ENCODE results near the gene WHRN.

WHRN gene

DNA sequence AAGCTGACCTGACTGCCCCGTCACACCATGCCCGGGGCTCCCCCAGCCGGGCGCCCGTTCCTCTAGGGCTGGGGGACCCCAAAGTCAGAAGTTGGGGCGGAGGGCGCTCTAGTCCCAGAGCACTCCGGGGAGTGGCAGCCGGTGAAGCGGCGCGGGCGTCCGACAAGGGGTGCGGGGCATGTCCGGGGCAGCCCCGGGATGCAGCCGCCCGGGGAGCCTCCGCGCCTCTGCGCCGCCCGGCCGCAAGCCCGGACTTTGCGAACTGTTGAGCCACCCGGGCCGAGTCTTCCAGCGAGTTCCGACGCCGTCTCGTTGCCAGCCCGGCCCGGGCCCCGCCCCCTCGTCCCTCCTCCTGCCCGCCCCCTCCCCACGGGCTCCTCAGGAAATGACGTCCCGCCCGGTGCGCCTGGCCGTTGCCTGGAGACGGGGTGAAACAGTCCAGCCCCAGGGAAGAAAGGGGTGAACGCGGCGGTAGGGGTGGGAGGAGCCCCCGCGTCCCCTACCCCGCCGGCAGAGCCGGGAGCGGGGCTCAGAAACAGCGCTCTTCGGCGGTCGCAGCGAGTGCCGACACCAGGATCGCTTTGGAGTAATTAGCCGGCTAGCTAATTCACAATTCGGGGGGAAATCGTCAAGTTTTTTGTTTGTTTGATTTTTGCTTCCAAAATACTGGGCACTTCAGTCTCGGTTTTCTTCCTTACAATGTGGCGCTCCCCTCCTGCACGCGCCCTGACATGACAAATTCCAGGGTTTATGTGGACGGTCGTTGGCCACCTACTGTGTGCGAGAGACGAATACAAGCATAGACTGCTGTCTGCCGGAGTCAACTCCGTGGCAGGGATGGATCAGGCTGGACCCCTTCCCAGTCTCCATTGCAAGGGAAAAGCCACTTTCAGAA is at the start of gene WHRN:
TSS of gene WHRN (minus strand) at position 287 of the 895 bp plus-strand sequence. CDS start 672 bp downstream, outside the sequence.
- DNase-seq (ENCODE audit: low read depth in 2 of 2) = peak; percentile 83 to 89

- DNase-seq (ENCODE audit: low read depth in 2 of 2) = no peak
Observed at GRCh38 chr9:114553202-114553601, 47.9 kb upstream of the WHRN start.

DNA sequence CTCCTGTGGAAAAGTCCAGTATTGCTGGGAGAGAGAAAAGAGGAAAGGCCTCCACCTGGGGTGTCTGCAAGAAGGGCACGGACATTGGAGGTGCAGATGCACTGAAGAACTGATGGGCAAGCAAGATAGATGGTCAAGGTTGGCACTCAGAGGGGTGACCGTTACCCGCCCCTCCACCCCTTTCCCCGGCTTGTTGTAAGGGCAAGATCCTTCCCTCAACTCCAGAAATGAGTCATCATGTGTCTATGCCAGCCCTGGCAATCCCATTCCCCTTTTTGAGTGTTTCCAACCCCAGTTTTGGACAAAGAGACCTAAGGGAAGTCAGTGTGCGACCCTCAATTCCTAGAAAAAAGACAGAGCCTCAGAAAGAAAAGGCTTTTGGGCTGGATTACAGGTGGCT is 47.4 kb upstream of the WHRN start:
- no peak for DNase-seq (ENCODE audit: low read depth in 2 of 2)

GRCh38 chr9:114551750-114552685 is 46.7 kb upstream of the WHRN start:
- no peak for DNase-seq (ENCODE audit: low read depth in 2 of 2)

- DNase-seq (ENCODE audit: low read depth in 2 of 2) = no peak
Observed at GRCh38 chr9:114549697-114550330, 44.5 kb upstream of the WHRN start.

- no peak for DNase-seq (ENCODE audit: low read depth in 2 of 2)
Observed at GRCh38 chr9:114546851-114547250, 41.6 kb upstream of the WHRN start.

- no peak for DNase-seq (ENCODE audit: low read depth in 2 of 2)
Observed at GRCh38 chr9:114545055-114545454, 39.8 kb upstream of the WHRN start.

DNA sequence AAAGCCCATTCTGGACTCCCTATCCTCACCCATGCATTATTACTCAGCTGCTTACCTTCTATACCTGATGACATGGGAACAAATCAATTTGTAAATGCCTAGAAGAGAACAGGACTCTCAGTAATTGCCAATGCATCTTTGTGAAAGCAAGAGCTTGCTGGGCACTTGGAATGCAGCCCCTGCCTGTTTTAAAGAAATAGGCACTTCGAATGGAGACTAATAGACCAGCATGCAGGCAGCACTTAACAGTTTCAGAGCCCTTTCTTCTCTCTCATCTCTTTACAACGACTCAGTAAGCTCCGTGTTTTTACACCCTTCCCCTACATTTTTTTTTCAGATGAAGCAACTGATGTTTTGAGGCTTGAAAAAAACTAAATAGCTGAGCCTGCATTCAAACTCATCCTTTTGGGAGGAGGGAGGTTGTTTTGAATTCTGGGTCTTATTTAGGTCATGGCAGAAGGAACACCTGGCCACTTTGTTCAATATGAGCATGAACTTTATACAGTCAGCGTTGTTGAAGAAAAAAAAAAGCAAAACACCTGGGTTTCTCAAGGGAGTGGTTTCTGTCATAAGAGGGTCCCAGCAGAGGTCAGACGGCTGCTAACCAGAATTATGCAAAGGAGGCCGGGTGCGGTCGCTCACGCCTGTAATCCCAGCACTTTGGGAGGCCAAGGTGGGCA is 34.6 kb upstream of the WHRN start:
- DNase-seq (ENCODE audit: low read depth in 2 of 2) = no peak

- DNase-seq (ENCODE audit: low read depth in 2 of 2) = no peak
Observed at GRCh38 chr9:114538241-114538640, 33.0 kb upstream of the WHRN start.

DNA sequence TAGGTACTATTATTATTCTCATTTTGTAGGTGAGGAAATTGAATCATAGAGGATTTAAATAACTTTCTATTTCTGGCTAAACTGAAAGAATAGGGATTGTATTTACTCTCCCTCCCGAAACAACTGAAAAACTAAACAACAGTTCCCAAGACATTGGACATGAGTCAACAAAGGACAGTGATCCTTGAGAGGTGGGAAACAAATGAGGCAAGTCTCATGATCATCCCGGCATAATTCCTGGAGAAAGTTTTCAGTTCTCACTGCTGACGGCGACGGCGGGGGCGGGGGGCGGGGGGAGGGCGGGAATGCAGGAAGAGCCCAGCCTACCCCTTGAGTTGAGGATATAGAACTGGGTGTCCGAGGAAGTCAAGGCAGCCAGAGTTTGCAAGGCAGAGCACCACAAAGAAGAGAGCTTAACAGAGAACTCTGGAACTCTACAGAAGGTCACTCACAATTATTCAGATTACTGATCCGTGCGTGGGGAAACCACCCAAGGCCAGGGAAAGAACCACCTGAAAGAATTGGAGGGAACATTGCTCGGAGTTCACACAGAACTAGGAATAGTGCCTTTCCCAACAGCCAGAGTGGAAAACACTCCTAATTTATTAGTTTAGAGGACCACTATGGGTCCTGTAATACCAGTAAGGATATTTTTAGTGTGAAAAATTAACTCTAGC is 27.4 kb upstream of the WHRN start:
- DNase-seq (ENCODE audit: low read depth in 2 of 2) = no peak

DNA sequence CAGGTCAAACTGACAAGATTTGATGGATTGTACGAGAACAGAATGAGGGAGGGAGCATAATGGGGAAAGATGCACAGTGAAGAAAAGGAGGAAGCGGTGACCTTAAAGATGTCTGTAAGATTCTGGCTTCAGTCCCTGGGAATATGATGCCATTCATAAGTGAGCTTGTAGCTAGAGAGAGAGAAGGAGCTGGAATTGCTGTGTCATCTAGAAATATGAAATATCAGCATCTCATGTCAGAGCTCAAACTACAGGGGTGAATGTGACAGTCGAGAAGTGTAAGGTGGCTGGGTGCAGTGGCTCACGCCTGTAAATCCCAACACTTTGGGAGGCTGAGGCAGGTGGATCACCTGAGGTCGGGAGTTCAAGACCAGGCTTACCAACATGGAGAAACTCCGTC is 24.0 kb upstream of the WHRN start:
- no peak for DNase-seq (ENCODE audit: low read depth in 2 of 2)

DNA sequence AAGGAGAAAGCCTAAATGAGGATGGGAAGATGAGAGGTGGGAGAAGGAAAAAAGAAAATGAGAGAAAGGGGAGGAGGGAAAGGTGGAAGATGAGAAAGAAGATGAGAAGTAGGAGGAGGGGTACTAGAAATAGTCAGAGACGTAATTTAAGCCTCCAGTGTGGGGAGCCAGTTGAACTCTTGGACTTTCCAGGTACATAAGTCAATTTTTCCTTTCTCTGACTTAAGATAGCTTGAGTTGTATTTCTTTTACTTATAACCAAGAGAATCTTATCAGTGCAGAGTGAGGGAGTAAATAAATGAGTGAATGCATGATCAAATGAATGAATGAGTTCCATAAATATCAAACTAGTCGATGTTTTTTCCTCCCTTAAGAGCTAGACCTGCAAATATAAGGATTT is 21.5 kb upstream of the WHRN start:
- no peak for DNase-seq (ENCODE audit: low read depth in 2 of 2)

- DNase-seq (ENCODE audit: low read depth in 2 of 2) = no peak
Observed at GRCh38 chr9:114525513-114525912, 20.2 kb upstream of the WHRN start.

DNA sequence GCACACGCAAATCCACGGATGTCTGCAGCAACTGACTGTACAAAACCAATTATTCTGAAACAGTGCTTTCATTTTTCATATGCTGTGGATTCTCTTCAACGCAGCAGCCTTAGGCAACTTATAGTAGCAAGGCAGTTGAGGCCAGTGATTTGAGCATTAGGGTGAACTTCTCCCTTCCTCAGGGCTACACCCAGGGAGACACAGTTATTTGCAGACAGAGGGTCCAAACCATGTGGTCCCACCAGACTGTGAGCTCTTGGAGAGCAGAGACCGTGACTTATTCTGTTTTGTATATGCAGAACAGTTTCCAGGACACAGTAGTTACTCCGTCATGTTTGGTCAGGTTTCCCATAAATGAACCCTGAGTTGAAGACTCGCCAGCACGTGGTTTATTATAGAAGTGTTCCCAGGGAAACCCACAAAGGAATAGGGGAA is 19.0 kb upstream of the WHRN start:
- no peak for DNase-seq (ENCODE audit: low read depth in 2 of 2)

DNA sequence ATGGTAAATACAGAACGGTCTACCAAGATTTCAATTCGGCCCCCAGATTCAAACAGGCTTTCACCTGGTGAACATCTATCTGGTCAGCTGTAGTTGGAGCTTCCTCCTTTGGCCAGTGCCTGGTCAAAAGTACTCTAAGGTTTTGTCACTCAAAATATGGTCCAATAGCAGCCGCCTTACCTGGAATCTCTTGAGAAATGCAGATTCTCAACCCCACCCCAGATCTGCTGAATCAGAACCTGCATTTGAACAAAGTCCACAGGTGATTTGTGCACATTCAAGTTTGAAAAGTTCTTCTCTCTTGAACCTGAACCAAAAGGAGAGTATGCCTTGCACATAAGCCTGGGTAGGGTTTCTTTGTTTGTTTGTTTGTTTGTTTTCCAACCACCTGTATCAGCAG is 17.6 kb upstream of the WHRN start:
- no peak for DNase-seq (ENCODE audit: low read depth in 2 of 2)

GRCh38 chr9:114522286-114522685 is 17.0 kb upstream of the WHRN start:
- DNase-seq (ENCODE audit: low read depth in 2 of 2) = no peak

- DNase-seq (ENCODE audit: low read depth in 2 of 2) = no peak
Observed at GRCh38 chr9:114521846-114522245, 16.6 kb upstream of the WHRN start.

DNA sequence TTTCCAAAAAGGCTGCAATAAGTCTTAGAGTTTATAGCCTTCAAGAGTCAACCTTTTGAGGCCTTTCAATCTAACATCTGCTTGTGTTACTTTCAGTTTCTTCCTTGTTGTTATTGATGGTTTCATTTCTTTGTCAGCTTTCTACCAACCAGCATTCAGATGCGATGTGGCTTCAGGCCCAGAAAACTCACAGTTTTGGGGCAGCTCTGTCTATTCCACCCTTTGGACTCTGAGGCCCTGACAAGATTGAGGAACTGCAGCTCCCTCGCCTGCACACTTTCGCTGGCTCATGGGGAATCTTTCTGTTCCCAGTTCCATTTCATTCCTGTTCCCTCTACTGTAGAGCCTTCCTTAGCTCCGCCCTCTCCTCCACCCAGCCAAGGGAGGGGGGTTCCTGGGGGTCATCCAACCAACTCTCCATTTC is 13.3 kb upstream of the WHRN start:
- no peak for DNase-seq (ENCODE audit: low read depth in 2 of 2)

GRCh38 chr9:114518120-114518519 is 12.8 kb upstream of the WHRN start:
- no peak for DNase-seq (ENCODE audit: low read depth in 2 of 2)

- DNase-seq (ENCODE audit: low read depth in 2 of 2) = no peak
Observed at GRCh38 chr9:114516913-114517312, 11.6 kb upstream of the WHRN start.

- DNase-seq (ENCODE audit: low read depth in 2 of 2) = no peak
Observed at GRCh38 chr9:114515528-114515927, 10.3 kb upstream of the WHRN start.

Data from stimulated activated CD8-positive, alpha-beta memory T cell treated with anti-CD3 and anti-CD28 coated beads, Interleukin-7, amount 100 ng/mL, for 4 hours (primary cell).